ENCODE results near the gene VAV1.
"Not testable (repeated sequence)": the region's sequence is repeated elsewhere in the genome, so short reads cannot be mapped to it uniquely, and the experiment has no call there.

The VAV1 gene

GRCh38 chr19:6852001-6852400 is 79.5 kb downstream of the VAV1 start:
- DNase-seq (ENCODE audit: low read depth) = no peak

GRCh38 chr19:6853868-6854267 is 81.4 kb downstream of the VAV1 start:
- DNase-seq (ENCODE audit: low read depth) = no peak

- no peak for DNase-seq (ENCODE audit: low read depth)
Measured at GRCh38 chr19:6854758-6855157, 82.2 kb downstream of the VAV1 start.

GRCh38 chr19:6856749-6857372 is 84.4 kb downstream of the VAV1 start:
- no peak for DNase-seq (ENCODE audit: low read depth)

GRCh38 chr19:6861683-6862286 is 89.3 kb downstream of the VAV1 start:
- no peak for DNase-seq (ENCODE audit: low read depth)

GRCh38 chr19:6862673-6863078 is 90.2 kb downstream of the VAV1 start:
- peak; percentile 74 for DNase-seq (ENCODE audit: low read depth)

GRCh38 chr19:6864325-6864940 is 91.9 kb downstream of the VAV1 start:
- DNase-seq (ENCODE audit: low read depth) = no peak

- DNase-seq (ENCODE audit: low read depth) = no peak
Measured at GRCh38 chr19:6865849-6866248, 93.3 kb downstream of the VAV1 start.

- no peak for DNase-seq (ENCODE audit: low read depth)
Measured at GRCh38 chr19:6866741-6867151, 94.2 kb downstream of the VAV1 start.

GRCh38 chr19:6868351-6868750 is 95.8 kb downstream of the VAV1 start:
- DNase-seq (ENCODE audit: low read depth) = no peak

GRCh38 chr19:6869151-6869882 is 96.8 kb downstream of the VAV1 start:
- DNase-seq (ENCODE audit: low read depth) = not testable (repeated sequence)

- DNase-seq (ENCODE audit: low read depth) = no peak
Measured at GRCh38 chr19:6873708-6874431, 101.4 kb downstream of the VAV1 start.

- DNase-seq (ENCODE audit: low read depth) = no peak
Measured at GRCh38 chr19:6875218-6875617, 102.7 kb downstream of the VAV1 start.

GRCh38 chr19:6876748-6877147 is 104.2 kb downstream of the VAV1 start:
- no peak for DNase-seq (ENCODE audit: low read depth)

- DNase-seq (ENCODE audit: low read depth) = no peak
Measured at GRCh38 chr19:6877766-6878165, 105.3 kb downstream of the VAV1 start.

- DNase-seq (ENCODE audit: low read depth) = no peak
Measured at GRCh38 chr19:6886277-6886897, 113.9 kb downstream of the VAV1 start.

GRCh38 chr19:6887316-6887715 is 114.8 kb downstream of the VAV1 start, which contains the start of gene ADGRE1:
TSS of gene ADGRE1 (plus strand) at chr19:6887579. CDS start at chr19:6887609, 30 bp downstream.
- no peak for DNase-seq (ENCODE audit: low read depth)

GRCh38 chr19:6888967-6889366 is 116.5 kb downstream of the VAV1 start:
- DNase-seq (ENCODE audit: low read depth) = no peak

- no peak for DNase-seq (ENCODE audit: low read depth)
Measured at GRCh38 chr19:6890401-6890913, 117.9 kb downstream of the VAV1 start.

GRCh38 chr19:6890938-6891337 is 118.4 kb downstream of the VAV1 start:
- DNase-seq (ENCODE audit: low read depth) = no peak

- no peak for DNase-seq (ENCODE audit: low read depth)
Measured at GRCh38 chr19:6891761-6892385, 119.4 kb downstream of the VAV1 start.
